ENCODE measurements around the gene UBIAD1.

- no peak for TF ChIP-seq CTCF (conservative IDR thresholded peaks at IDR 0.05; ENCODE audit: low read depth in 2 of 2)
- no peak for TF ChIP-seq ETS1 (IDR thresholded peaks at IDR 0.05)
- TF ChIP-seq EZH2 (IDR thresholded peaks at IDR 0.05; ENCODE audit: low read depth, unreplicated experiment) = no peak
- no peak for TF ChIP-seq EZH2phosphoT487 (IDR thresholded peaks at IDR 0.05; ENCODE audit: unreplicated experiment)
- TF ChIP-seq POLR2AphosphoS5 (IDR thresholded peaks at IDR 0.05; ENCODE audit: low read depth) = no peak
- no peak for TF ChIP-seq REST (IDR thresholded peaks at IDR 0.05; ENCODE audit: unreplicated experiment)
- no peak for TF ChIP-seq CREB1 (CRISPR knock-in tag; IDR thresholded peaks at IDR 0.05; ENCODE audit: low read depth)
- TF ChIP-seq JUNB (IDR thresholded peaks at IDR 0.05; ENCODE audit: unreplicated experiment) = no peak
- TF ChIP-seq ZNF114 (CRISPR knock-in tag; IDR thresholded peaks at IDR 0.05) = no peak
- TF ChIP-seq ZNF331 (CRISPR knock-in tag; IDR thresholded peaks at IDR 0.05; ENCODE audit: low read depth) = no peak
- TF ChIP-seq NANOG (IDR thresholded peaks at IDR 0.05; ENCODE audit: borderline replicate concordance) = no peak
Measured at GRCh38 chr1:11238311-11238710, 34.7 kb upstream of the UBIAD1 start.
